OCI-LY3 (cell line): ENCODE results near the gene MMS22L.

Source experiments
- EZH2phosphoT487 ChIP-seq: fragments of 200-600 bp; shearing (Covaris generic); IDR thresholded peaks from 2 replicates; pipeline ENCODE4 v1.6.1; 2018; ENCODE audit warnings: antibody characterized with exemption, mixed run types, low read depth
- TF ChIP-seq, protein P1 (sequence below): fragments of 200-600, 300-600 bp; sonication (generic); IDR thresholded peaks from 2 replicates; pipeline ENCODE4 v1.5.1; 2014; ENCODE audit warnings: antibody characterized with exemption, low read length, low read depth

DNA sequence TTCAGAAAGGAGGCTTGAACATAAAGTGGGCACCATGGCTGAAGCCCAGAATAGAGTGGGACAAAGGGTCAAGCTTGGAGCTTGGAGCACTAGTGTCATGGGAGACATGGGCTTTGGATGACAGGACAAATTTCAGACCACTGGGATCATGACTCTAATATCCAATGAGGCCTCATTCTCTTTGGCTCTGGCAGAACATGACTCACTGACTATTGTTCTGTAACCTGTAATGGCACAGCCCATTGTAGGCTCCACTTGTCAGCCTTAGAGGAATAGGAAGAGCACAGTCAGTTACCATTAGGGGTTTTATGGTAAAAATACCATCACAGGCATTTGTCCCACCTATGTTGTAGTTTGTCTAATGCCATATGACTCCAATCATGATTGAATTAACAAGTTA, 34.0 kb upstream of the MMS22L start:
- TF ChIP-seq, protein P1, sequence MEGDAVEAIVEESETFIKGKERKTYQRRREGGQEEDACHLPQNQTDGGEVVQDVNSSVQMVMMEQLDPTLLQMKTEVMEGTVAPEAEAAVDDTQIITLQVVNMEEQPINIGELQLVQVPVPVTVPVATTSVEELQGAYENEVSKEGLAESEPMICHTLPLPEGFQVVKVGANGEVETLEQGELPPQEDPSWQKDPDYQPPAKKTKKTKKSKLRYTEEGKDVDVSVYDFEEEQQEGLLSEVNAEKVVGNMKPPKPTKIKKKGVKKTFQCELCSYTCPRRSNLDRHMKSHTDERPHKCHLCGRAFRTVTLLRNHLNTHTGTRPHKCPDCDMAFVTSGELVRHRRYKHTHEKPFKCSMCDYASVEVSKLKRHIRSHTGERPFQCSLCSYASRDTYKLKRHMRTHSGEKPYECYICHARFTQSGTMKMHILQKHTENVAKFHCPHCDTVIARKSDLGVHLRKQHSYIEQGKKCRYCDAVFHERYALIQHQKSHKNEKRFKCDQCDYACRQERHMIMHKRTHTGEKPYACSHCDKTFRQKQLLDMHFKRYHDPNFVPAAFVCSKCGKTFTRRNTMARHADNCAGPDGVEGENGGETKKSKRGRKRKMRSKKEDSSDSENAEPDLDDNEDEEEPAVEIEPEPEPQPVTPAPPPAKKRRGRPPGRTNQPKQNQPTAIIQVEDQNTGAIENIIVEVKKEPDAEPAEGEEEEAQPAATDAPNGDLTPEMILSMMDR: no peak
- TF ChIP-seq EZH2phosphoT487: no peak
